Right cardiac atrium (tissue), 5 donors: Measurements from ENCODE around the gene BLTP2. TPM values are rescaled to one million over a fixed set of nuclear protein-coding genes. Genes with fewer than 3 reads are reported as not detected.

Source experiments
- ATAC-seq, 2 donors: fragments of 200-7000 bp; cut with Tn5 transposase; one replicate each; pipeline versions ENCODE4 v1.8.0 to v1.9.1; 2020; ENCODE audit warnings: moderate library complexity in 2 of 2, mild to moderate bottlenecking in 1 of 2
- DNase-seq, 3 donors: peaks; one replicate each; pipeline ENCODE4 v3.0.0-alpha.2; 2020
- H3K27ac ChIP-seq: one replicate; pipeline ENCODE4 v1.5.1; 2013; ENCODE audit warnings: mild to moderate bottlenecking, low read length, control low read depth, moderate library complexity
- H3K27me3 ChIP-seq: one replicate; pipeline ENCODE4 v1.6.1; 2013; ENCODE audit not compliant: control insufficient read depth, insufficient read depth
- H3K4me1 ChIP-seq: one replicate; pipeline ENCODE4 v1.6.1; 2013; ENCODE audit warnings: low read length; ENCODE audit not compliant: control insufficient read depth, insufficient read depth
- H3K4me3 ChIP-seq: one replicate; pipeline ENCODE4 v1.5.1; 2013; ENCODE audit warnings: low read length, control low read depth
- H3K9me3 ChIP-seq: one replicate; pipeline ENCODE4 v1.6.1; 2013; ENCODE audit warnings: low read length; ENCODE audit not compliant: control insufficient read depth
- WGBS: extraction: QIAGEN DNeasy Blood & Tissue Kit; methylation state at CpG from one replicate; pipeline ENCODE4 v1.1.7; 2013; 5-methylcytosine and 5-hydroxymethylcytosine counted together
- intact Hi-C, 4 donors: fragments of 100-400 bp; cut with DNase I; formaldehyde crosslinking; loops; one replicate each; pipeline versions ENCODE4 v1.11.0 to v1.14.0; 2022 to 2023
- polyA plus RNA-seq: library from polyadenylated mRNA; stranded (reverse); fragments of 200-250 nt; gene quantifications from one replicate; pipeline ENCODE4 v1.2.3, GENCODE V29; 2013
- total RNA-seq, 4 donors: library from RNA; stranded (reverse); fragmentation: NEBNext Ultra II Directional; extraction: Animal tissue kit (Norgen Biotek cat#: 25700); gene quantifications; one replicate each; pipeline ENCODE4 v1.2.1, GENCODE V29; 2021
- donor health status: healthy with polysubstance abuse.
- donor health status: DM: no; HTN: yes; CAD: no.
- donor health status: DM: no; HTN: no; CAD: no.
- donor health status: DM: no; HTN: yes; CAD: no; lungs with severe emphysema.
- donor health status: DM: yes; HTN: yes; CAD: no.

Gene BLTP2
- total and polyA plus RNA-seq, 5 donors: 21.0 to 87.3 (median 80.0) TPM

DNA sequence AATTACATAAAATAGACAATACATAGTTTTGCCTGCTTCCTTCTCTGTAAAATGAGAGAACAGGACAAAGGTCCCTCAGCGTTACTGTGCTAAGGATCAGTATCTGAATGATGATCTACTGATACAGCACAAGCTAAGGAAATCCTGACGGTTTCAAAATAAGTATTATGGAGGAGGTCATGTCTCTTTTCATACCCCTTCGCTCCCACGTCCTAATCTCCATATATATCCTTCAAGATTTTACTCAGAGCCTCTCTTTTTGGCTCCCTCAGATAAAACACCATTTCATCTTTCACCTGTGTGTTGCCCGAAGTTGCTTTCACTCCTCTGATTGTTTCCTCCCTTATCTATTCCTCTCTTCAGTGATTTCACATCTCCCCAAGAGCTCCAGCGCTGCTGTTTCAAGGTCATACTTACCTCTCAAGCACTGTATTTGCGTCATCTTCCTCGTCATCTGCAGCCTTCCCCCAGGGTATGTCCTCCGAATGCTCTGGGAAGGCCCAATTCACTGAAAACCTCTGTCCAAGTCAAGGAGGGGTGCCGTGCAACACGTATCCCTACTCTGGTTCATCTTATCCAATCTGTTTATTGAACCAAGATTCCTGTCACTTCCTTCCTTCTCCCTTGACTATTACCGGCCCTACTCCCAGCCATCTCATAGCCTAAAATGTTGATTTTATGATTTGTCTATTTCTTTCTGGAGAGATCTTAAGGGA, 1.2 kb upstream of the BLTP2 start:
- Histone ChIP-seq H3K4me3 (peak overlapping the region; percentile 94), H3K27ac (peak overlapping the region; percentile 92), H3K4me1 (peaks cover 2% of the 10 kb centered on the region), H3K27me3 (no peaks in the 10 kb centered on the region), H3K9me3 (no peaks in the 10 kb centered on the region)
- ATAC-seq: no peak
- no peak for DNase-seq
- 54% methylated on average over 12 of the region's 12 CpGs for WGBS
- intact Hi-C loops: no loop called here

DNA sequence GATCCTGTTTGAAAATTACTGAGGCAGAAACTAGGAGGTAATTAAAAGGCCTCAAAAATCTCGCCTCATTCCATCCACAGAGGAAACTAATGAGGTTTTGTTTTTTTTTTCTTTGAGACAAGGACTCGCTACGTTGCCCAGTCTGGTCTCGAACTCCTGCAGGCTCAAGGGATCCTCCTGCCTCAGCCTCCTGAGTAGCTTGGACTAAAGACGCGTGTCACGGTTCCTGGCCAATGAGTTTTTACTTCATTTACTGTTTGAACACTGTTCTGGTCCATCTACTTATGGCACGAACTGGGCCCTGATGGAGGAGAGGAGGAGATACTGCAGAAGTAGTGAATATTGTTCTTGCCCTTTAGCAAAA, 600 bp upstream of the BLTP2 start:
- 32% methylated on average over 8 of the region's 8 CpGs for WGBS
- Histone ChIP-seq H3K27me3 (no peaks in the 10 kb centered on the region), H3K4me3 (peak overlapping the region; percentile 94), H3K27ac (peak overlapping the region; percentile 98), H3K4me1 (peaks cover 2% of the 10 kb centered on the region), H3K9me3 (no peaks in the 10 kb centered on the region)
- ATAC-seq: peak in 1 of 2 donors; percentile 0
- DNase-seq: no peak
- intact Hi-C loops: no loop called here

DNA sequence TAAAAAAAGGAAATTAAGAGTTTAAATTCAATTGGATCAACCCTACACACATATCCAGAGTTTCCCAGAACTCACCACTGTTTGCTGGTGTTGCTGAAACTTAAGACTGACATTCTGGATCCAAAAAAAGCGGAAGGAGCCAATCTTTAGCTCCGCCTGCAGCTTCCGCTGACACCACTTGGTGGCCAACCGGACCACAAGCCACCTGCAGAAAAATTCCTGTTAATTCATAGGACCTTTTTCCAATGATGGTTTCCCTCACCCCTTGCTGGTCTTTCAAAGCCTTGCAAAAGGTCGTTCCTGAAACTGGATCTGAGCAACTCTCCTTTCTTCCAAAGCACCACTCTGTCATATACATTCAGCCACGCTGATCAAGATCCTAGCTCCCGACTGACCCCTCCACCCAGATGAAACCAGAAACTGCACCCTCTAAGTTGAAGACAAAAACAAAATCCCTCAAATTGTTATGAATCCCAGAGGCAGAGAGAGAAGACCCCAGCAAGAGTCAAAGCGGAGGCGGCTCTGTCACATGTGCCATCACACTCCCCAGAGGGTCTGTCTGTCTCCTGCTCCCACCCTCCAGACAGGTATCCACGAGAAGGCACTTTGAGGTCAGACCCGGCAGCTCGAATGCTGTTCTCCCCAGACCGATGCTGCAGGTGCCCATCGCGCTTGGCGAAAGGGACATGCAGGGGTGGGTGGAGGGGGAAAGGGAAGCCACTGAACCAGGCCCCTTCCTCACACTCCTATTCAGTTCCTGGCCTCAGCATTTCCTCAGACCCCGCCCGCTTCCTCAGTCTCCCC, 773 bp downstream of the BLTP2 start:
- under 1% methylated on average over 18 of the region's 18 CpGs for WGBS
- DNase-seq: peak; percentile 50 to 77 (median 71)
- peak in 1 of 2 donors; percentile 6 for ATAC-seq
- H3K4me1 ChIP-seq: peaks cover 2% of the 10 kb centered on the region
- H3K27ac ChIP-seq: peak overlapping the region; percentile 76
- H3K27me3 ChIP-seq: no peaks in the 10 kb centered on the region
- intact Hi-C loops: no loop called here
- H3K9me3 ChIP-seq: no peaks in the 10 kb centered on the region
- H3K4me3 ChIP-seq: peak overlapping the region; percentile 94

DNA sequence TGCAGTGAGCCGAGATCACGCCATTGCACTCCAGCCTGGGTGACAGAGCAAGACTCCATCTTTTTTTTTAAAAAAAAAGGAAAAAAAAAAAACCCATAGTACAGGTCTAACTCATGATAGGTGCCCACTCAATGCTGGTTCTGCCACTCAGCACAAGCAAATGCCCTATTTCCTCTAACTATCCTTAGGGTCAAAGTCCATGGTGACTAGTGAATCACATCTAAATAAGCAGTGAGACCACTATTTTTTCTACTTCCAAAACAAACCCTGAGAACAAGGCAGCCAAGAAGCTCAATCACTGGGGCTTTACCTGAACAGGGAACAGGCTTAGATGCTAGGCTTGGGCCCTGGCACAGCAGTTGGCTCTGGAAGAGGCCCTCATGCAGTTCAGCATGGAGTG, 3.4 kb downstream of the BLTP2 start:
- ATAC-seq (no peak), DNase-seq (no peak)
- peaks cover 2% of the 10 kb centered on the region for H3K4me1 ChIP-seq
- H3K27me3 ChIP-seq: no peaks in the 10 kb centered on the region
- H3K4me3 ChIP-seq: no peak overlapping the region
- 93% methylated on average over 2 of the region's 2 CpGs for WGBS
- no peak overlapping the region for H3K27ac ChIP-seq
- H3K9me3 ChIP-seq: no peaks in the 10 kb centered on the region
- intact Hi-C loops: no loop called here

DNA sequence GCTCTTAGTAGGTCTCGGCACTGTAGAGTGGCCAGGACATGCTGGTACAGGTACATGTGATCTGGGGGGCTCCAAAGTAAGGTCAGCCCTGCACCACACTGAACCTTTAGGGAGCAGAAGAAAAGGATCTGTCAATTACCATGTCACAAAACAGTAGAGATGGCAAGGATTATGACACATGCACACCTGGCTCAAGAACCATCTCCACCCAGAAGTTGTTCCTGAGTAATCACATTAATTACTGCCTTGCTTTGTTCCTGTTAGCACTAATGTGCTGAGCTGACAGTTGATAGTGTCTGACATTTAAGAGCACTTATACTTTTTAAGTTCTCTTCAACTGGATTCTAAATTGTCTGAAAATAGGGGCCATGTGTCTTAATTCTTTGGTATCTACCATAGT, 9.5 kb downstream of the BLTP2 start:
- Histone ChIP-seq H3K27me3 (no peaks in the 10 kb centered on the region), H3K9me3 (no peaks in the 10 kb centered on the region), H3K27ac (no peak overlapping the region), H3K4me3 (no peak overlapping the region), H3K4me1 (no peaks in the 10 kb centered on the region)
- DNase-seq (no peak), ATAC-seq (no peak)
- intact Hi-C loops: no loop called here
- WGBS: 87% methylated on average over 1 of the region's 1 CpG

DNA sequence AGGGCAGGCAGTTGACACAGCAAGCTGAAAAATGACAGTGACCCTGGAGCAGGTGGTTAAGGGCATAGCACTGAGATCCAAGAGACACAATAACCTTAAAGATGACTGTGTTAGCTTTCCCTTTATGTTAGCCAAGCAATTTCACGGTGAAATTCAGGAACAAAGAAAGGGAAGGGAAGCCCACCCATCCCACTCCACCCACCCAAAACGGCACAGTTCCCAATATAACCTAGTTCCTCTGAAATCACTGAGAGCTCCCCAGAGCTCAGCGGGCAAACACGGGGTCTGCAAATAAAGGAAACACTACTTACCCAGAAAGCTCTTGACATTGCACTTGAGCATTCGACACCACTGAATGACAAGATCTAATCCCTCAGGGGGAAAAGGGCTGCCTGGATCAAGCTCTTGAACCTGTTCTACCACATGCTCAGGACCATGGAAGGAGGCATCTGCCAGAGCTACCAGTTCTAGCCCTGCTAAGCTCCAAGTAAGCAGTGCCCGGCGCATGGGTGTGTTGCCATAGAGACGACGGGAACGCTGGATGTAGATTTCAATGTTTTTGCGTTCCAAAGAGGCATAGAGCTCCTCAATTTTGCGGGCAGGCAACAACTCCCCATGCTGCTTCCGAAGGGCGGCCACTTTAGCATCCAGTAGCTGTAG, 10.6 kb downstream of the BLTP2 start:
- Histone ChIP-seq H3K4me1 (no peaks in the 10 kb centered on the region), H3K9me3 (no peaks in the 10 kb centered on the region), H3K27ac (no peak overlapping the region), H3K4me3 (no peak overlapping the region), H3K27me3 (no peaks in the 10 kb centered on the region)
- 88% methylated on average over 14 of the region's 14 CpGs for WGBS
- no peak for DNase-seq
- intact Hi-C loops: no loop called here
- ATAC-seq: no peak

DNA sequence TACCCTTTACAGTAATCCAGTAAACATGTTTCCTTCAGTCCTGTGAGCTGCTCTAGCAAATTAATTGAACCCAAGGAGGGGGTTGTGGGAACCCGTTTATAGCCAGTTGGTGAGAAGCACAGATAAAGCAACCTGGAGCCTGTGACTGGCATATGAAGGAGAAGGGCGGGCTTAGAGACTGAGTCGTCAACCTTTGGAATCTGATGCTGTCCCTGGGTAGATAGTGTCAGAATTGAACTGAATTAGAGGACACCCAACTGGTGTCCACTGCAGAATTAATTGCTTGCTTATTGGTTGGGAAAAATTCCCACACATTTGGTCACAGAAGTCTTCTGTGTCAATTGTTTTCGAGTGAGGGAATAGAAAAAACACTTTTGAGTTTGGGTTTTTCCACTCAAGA, 18.1 kb downstream of the BLTP2 start:
- intact Hi-C loops: no loop called here
- no peak overlapping the region for H3K4me3 ChIP-seq
- no peaks in the 10 kb centered on the region for H3K27me3 ChIP-seq
- H3K27ac ChIP-seq: no peak overlapping the region
- ATAC-seq: no peak
- 88% methylated on average over 4 of the region's 4 CpGs for WGBS
- H3K4me1 ChIP-seq: no peaks in the 10 kb centered on the region
- H3K9me3 ChIP-seq: no peaks in the 10 kb centered on the region
- DNase-seq: no peak

DNA sequence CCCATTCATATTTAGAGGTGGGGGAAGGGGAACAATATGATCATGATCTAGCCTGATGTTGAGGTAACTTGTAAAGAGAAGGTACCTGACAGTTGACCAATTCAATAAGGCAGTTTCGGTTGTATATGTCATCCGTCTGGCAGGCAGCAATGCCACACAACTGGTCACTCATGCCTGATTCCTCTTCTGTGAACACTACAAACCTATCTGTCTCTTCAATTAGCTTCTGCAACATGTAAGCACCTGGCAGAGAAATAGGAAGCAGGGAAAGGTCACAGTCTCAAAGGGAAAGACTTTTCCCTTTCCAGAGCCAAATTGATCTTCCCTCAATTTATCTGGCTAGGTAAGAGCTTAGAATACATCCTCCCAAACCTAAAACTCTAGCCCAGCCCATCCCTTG, 20.8 kb downstream of the BLTP2 start:
- ATAC-seq: peak in 1 of 2 donors; percentile 13
- no peak for DNase-seq
- Histone ChIP-seq H3K4me3 (no peak overlapping the region), H3K27me3 (no peaks in the 10 kb centered on the region), H3K9me3 (no peaks in the 10 kb centered on the region), H3K27ac (no peak overlapping the region), H3K4me1 (no peaks in the 10 kb centered on the region)
- WGBS: 94% methylated on average over 2 of the region's 2 CpGs
- intact Hi-C loops: no loop called here

DNA sequence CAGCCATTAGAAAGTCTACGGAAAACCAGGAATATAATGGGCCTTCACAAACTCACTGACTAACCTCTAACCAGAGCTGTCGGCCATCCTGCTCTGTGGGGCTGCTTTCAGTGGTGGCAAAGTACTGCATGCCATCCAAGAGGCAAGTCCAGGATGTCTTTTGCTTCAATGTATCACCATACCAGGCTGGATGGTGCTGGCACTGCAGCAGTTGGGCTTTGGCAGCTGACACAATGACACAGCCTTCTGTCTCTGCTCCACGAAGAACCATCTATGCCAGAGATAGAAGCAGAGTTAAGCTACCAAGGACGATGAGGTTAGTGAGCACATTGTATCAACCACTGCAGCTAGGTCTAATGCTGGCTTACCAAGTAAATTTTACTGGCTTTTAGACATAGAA, 21.3 kb downstream of the BLTP2 start:
- no peak for DNase-seq
- H3K27me3 ChIP-seq: no peaks in the 10 kb centered on the region
- no peak overlapping the region for H3K27ac ChIP-seq
- intact Hi-C loops: no loop called here
- H3K9me3 ChIP-seq: no peaks in the 10 kb centered on the region
- no peaks in the 10 kb centered on the region for H3K4me1 ChIP-seq
- ATAC-seq: peak; percentile 20 to 64
- no peak overlapping the region for H3K4me3 ChIP-seq
- WGBS: 78% methylated on average over 4 of the region's 4 CpGs

DNA sequence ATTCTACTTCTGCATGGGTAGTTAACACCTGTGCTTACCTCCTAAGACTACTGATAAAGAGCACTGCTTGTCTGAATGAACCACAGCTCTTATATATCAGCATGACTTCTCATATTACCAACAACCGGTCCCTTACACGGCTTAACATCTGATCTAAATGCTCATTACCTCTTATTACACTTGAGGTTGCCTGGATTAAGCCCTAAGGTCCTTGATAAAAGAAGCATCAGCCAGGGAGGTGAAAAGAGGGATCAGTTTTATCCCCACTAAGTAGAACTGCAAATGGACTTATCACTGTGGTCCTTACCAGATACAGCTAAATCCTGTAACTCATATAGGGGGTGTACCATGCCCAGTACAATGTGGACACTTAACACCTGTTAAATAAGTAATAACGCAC, 22.8 kb downstream of the BLTP2 start:
- ATAC-seq (no peak), DNase-seq (no peak)
- H3K27ac ChIP-seq: no peak overlapping the region
- no peaks in the 10 kb centered on the region for H3K9me3 ChIP-seq
- WGBS: 95% methylated on average over 3 of the region's 3 CpGs
- no peaks in the 10 kb centered on the region for H3K27me3 ChIP-seq
- H3K4me3 ChIP-seq: no peak overlapping the region
- intact Hi-C loops: no loop called here
- H3K4me1 ChIP-seq: no peaks in the 10 kb centered on the region

DNA sequence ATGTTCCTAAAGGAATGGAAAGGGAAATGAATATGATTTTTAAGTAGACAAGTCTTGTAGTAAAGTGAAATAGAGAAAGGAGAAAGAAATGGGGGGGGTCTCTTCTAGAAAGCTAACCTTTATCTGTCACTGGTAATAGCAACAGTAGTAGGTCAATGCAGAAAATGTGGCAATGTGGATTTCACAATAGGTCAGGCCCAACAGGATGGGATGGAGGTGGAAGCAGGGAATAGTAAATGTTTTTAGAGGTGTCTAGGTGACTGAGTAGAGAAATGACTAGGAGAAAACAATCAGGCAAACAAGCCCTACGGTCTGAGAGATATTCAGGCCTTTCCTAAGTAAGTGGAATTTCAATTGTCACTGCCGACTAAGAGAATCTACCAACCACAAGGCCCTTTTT, 24.9 kb downstream of the BLTP2 start:
- no peaks in the 10 kb centered on the region for H3K27me3 ChIP-seq
- no peak overlapping the region for H3K27ac ChIP-seq
- ATAC-seq (no peak), DNase-seq (no peak)
- 90% methylated on average over 2 of the region's 2 CpGs for WGBS
- intact Hi-C loops: no loop called here
- H3K4me1 ChIP-seq: no peaks in the 10 kb centered on the region
- no peak overlapping the region for H3K4me3 ChIP-seq
- H3K9me3 ChIP-seq: no peaks in the 10 kb centered on the region
